Amniotic stem cell (primary cell): Measurements from ENCODE around the gene SMO.
A peak's percentile ranks its signal among the peaks of the same experiment; 100 is the strongest.

Source experiments
- DNase-seq: peaks from one replicate; lab custom pipeline; 2025; lab: John Stamatoyannopoulos, UW

SMO gene

GRCh38 chr7:129188372-129188891 is at the start of gene SMO:
Gene SMO (plus strand): TSS chr7:129188633. CDS start chr7:129189152, 519 bp downstream.
- DNase-seq = no peak

- DNase-seq = no peak
Observed at GRCh38 chr7:129143724-129144094, 44.7 kb upstream of the SMO start.

- peak; percentile 16 for DNase-seq
Observed at GRCh38 chr7:129144095-129144833, 44.2 kb upstream of the SMO start, which contains the start of gene TSPAN33. Gene TSPAN33 (plus strand): TSS chr7:129144707. CDS start chr7:129144981, 274 bp downstream.

- no peak for DNase-seq
Observed at GRCh38 chr7:129144834-129145668, 43.4 kb upstream of the SMO start.

GRCh38 chr7:129146237-129146979 is 42.0 kb upstream of the SMO start:
- no peak for DNase-seq

- DNase-seq = no peak
Observed at GRCh38 chr7:129147731-129148130, 40.7 kb upstream of the SMO start.

GRCh38 chr7:129149511-129149910 is 38.9 kb upstream of the SMO start:
- DNase-seq = no peak

- no peak for DNase-seq
Observed at GRCh38 chr7:129150199-129150996, 38.0 kb upstream of the SMO start.

GRCh38 chr7:129157651-129158050 is 30.8 kb upstream of the SMO start:
- no peak for DNase-seq

GRCh38 chr7:129159539-129159938 is 28.9 kb upstream of the SMO start:
- DNase-seq = no peak

- no peak for DNase-seq
Observed at GRCh38 chr7:129160161-129160905, 28.1 kb upstream of the SMO start.

- DNase-seq = no peak
Observed at GRCh38 chr7:129161524-129162225, 26.8 kb upstream of the SMO start.

- DNase-seq = no peak
Observed at GRCh38 chr7:129162732-129163131, 25.7 kb upstream of the SMO start.

GRCh38 chr7:129163875-129164544 is 24.4 kb upstream of the SMO start:
- peak; percentile 54 for DNase-seq

GRCh38 chr7:129166745-129167144 is 21.7 kb upstream of the SMO start:
- DNase-seq = no peak

- DNase-seq = no peak
Observed at GRCh38 chr7:129167817-129168216, 20.6 kb upstream of the SMO start.

- DNase-seq = no peak
Observed at GRCh38 chr7:129168231-129169021, 20.0 kb upstream of the SMO start.

GRCh38 chr7:129169171-129169671 is 19.2 kb upstream of the SMO start:
- no peak for DNase-seq
